ENCODE measurements around the gene SNX8.

SNX8 gene

DNA sequence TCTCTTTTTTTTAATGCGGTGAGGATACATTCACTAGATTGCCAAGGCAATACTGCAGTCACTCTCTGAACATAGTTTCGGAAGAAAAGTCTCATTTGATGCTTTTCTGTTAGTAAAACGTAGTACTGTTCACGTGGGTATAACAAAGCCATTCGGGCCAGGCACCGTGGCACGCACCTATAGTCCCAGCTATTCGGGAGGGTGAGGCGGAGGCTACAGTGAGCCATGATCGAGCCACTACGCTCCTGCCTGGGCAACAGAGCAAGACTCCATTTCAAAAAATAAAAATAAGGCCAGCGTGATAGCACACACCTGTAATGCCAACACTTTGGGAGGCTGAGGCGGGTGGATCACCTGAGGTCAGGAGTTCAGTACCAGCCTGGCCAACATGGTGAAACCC, 24.6 kb downstream of the SNX8 start:
- Histone ChIP-seq H3K4me1 (ENCODE audit: control insufficient read depth, insufficient read depth, low read length, unreplicated experiment) (no peaks in the 10 kb centered on the region), H3K27me3 (ENCODE audit: insufficient read depth, low read length) (no peaks in the 10 kb centered on the region), H3K4me3 (ENCODE audit: low read depth, low read length) (no peak overlapping the region), H3K79me2 (ENCODE audit: control insufficient read depth, insufficient read depth, low read length, unreplicated experiment) (peaks cover 5% of the 10 kb centered on the region), H3K36me3 (ENCODE audit: insufficient read depth, low read length) (no peaks in the 10 kb centered on the region), H3K27ac (ENCODE audit: low read depth, low read length) (no peak overlapping the region), H2AFZ (ENCODE audit: low read length, unreplicated experiment) (no peak overlapping the region)

DNA sequence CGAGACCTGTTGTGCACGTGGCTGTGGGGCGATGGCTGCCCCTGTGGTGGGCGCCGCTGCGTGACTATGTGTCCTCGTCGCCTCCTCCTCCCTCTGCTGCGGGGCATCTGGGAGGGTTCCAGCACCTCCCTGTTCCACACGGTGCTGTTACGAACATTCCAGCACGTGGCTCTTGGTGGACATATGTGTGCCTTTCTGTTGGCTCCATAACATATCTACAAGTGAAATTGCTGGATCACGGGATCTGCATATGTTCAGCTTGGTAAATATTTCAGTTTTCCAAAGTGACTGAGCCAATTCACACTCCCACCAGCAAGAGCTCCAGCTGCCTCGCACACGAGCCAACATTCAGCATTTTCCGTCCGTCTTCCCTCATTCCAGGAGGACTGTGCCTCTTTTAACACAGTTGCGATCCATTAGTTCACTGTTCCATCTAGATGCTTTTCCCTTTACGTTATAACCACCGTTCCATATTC, 25.1 kb downstream of the SNX8 start:
- H3K79me2 ChIP-seq (ENCODE audit: control insufficient read depth, insufficient read depth, low read length, unreplicated experiment): peaks cover 5% of the 10 kb centered on the region
- H3K27me3 ChIP-seq (ENCODE audit: insufficient read depth, low read length): no peaks in the 10 kb centered on the region
- H3K27ac ChIP-seq (ENCODE audit: low read depth, low read length): no peak overlapping the region
- no peak overlapping the region for H2AFZ ChIP-seq (ENCODE audit: low read length, unreplicated experiment)
- H3K4me3 ChIP-seq (ENCODE audit: low read depth, low read length): no peak overlapping the region
- H3K4me1 ChIP-seq (ENCODE audit: control insufficient read depth, insufficient read depth, low read length, unreplicated experiment): no peaks in the 10 kb centered on the region
- H3K36me3 ChIP-seq (ENCODE audit: insufficient read depth, low read length): no peaks in the 10 kb centered on the region

- no peaks in the 10 kb centered on the region for H3K27me3 ChIP-seq (ENCODE audit: insufficient read depth, low read length)
- no peak overlapping the region for H3K4me3 ChIP-seq (ENCODE audit: low read depth, low read length)
- H3K79me2 ChIP-seq (ENCODE audit: control insufficient read depth, insufficient read depth, low read length, unreplicated experiment): peaks cover 5% of the 10 kb centered on the region
- H2AFZ ChIP-seq (ENCODE audit: low read length, unreplicated experiment): no peak overlapping the region
- no peaks in the 10 kb centered on the region for H3K4me1 ChIP-seq (ENCODE audit: control insufficient read depth, insufficient read depth, low read length, unreplicated experiment)
- no peak overlapping the region for H3K27ac ChIP-seq (ENCODE audit: low read depth, low read length)
- H3K36me3 ChIP-seq (ENCODE audit: insufficient read depth, low read length): no peaks in the 10 kb centered on the region
These were observed 25.7 kb downstream of the SNX8 start for GRCh38 chr7:2288503-2288902.

GRCh38 chr7:2287745-2288144, 26.5 kb downstream of the SNX8 start:
- H3K27me3 ChIP-seq (ENCODE audit: insufficient read depth, low read length): no peaks in the 10 kb centered on the region
- H3K27ac ChIP-seq (ENCODE audit: low read depth, low read length): no peak overlapping the region
- peaks cover 5% of the 10 kb centered on the region for H3K79me2 ChIP-seq (ENCODE audit: control insufficient read depth, insufficient read depth, low read length, unreplicated experiment)
- H3K36me3 ChIP-seq (ENCODE audit: insufficient read depth, low read length): no peaks in the 10 kb centered on the region
- H3K4me1 ChIP-seq (ENCODE audit: control insufficient read depth, insufficient read depth, low read length, unreplicated experiment): no peaks in the 10 kb centered on the region
- H2AFZ ChIP-seq (ENCODE audit: low read length, unreplicated experiment): no peak overlapping the region
- no peak overlapping the region for H3K4me3 ChIP-seq (ENCODE audit: low read depth, low read length)

DNA sequence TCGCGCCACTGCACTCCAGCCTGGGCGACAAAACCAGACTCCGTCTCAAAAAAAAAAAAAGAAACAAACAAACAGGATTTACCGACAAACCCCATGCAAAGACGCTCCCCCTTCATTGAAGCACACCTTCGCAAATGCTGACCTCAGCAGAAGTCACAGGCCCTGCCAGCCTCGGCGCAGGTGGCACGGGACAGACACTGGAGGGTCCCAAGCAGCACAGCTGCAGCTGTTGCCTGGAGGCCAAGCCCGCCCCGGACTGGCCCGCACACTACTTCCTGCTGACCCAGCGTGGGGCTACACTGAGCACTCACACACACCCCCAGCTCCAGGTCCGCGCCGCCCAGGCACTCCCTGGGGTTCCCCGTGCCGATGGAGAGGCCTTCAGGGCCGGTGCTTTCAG, 31.2 kb downstream of the SNX8 start:
- Histone ChIP-seq H3K4me3 (ENCODE audit: low read depth, low read length) (no peak overlapping the region), H3K4me1 (ENCODE audit: control insufficient read depth, insufficient read depth, low read length, unreplicated experiment) (no peaks in the 10 kb centered on the region), H3K27ac (ENCODE audit: low read depth, low read length) (no peak overlapping the region), H2AFZ (ENCODE audit: low read length, unreplicated experiment) (no peak overlapping the region), H3K36me3 (ENCODE audit: insufficient read depth, low read length) (no peaks in the 10 kb centered on the region), H3K27me3 (ENCODE audit: insufficient read depth, low read length) (no peaks in the 10 kb centered on the region), H3K79me2 (ENCODE audit: control insufficient read depth, insufficient read depth, low read length, unreplicated experiment) (peaks cover 8% of the 10 kb centered on the region)

- Histone ChIP-seq H3K4me1 (ENCODE audit: control insufficient read depth, insufficient read depth, low read length, unreplicated experiment) (no peaks in the 10 kb centered on the region), H3K27me3 (ENCODE audit: insufficient read depth, low read length) (no peaks in the 10 kb centered on the region), H3K36me3 (ENCODE audit: insufficient read depth, low read length) (no peaks in the 10 kb centered on the region), H3K27ac (ENCODE audit: low read depth, low read length) (no peak overlapping the region), H3K79me2 (ENCODE audit: control insufficient read depth, insufficient read depth, low read length, unreplicated experiment) (peaks cover 8% of the 10 kb centered on the region), H2AFZ (ENCODE audit: low read length, unreplicated experiment) (no peak overlapping the region), H3K4me3 (ENCODE audit: low read depth, low read length) (no peak overlapping the region)
These were observed 32.0 kb downstream of the SNX8 start for GRCh38 chr7:2282185-2282751.

- Histone ChIP-seq H3K4me1 (ENCODE audit: control insufficient read depth, insufficient read depth, low read length, unreplicated experiment) (no peaks in the 10 kb centered on the region), H3K79me2 (ENCODE audit: control insufficient read depth, insufficient read depth, low read length, unreplicated experiment) (peaks cover 8% of the 10 kb centered on the region), H2AFZ (ENCODE audit: low read length, unreplicated experiment) (no peak overlapping the region), H3K36me3 (ENCODE audit: insufficient read depth, low read length) (no peaks in the 10 kb centered on the region), H3K4me3 (ENCODE audit: low read depth, low read length) (no peak overlapping the region), H3K27me3 (ENCODE audit: insufficient read depth, low read length) (no peaks in the 10 kb centered on the region), H3K27ac (ENCODE audit: low read depth, low read length) (no peak overlapping the region)
These were observed 32.7 kb downstream of the SNX8 start for GRCh38 chr7:2281541-2281940.

GRCh38 chr7:2280424-2280823, 33.8 kb downstream of the SNX8 start:
- Histone ChIP-seq H2AFZ (ENCODE audit: low read length, unreplicated experiment) (no peak overlapping the region), H3K27ac (ENCODE audit: low read depth, low read length) (no peak overlapping the region), H3K79me2 (ENCODE audit: control insufficient read depth, insufficient read depth, low read length, unreplicated experiment) (peaks cover 8% of the 10 kb centered on the region), H3K4me3 (ENCODE audit: low read depth, low read length) (no peak overlapping the region), H3K36me3 (ENCODE audit: insufficient read depth, low read length) (no peaks in the 10 kb centered on the region), H3K4me1 (ENCODE audit: control insufficient read depth, insufficient read depth, low read length, unreplicated experiment) (no peaks in the 10 kb centered on the region), H3K27me3 (ENCODE audit: insufficient read depth, low read length) (no peaks in the 10 kb centered on the region)

GRCh38 chr7:2279896-2280295, 34.3 kb downstream of the SNX8 start:
- Histone ChIP-seq H3K27ac (ENCODE audit: low read depth, low read length) (no peak overlapping the region), H3K27me3 (ENCODE audit: insufficient read depth, low read length) (no peaks in the 10 kb centered on the region), H3K79me2 (ENCODE audit: control insufficient read depth, insufficient read depth, low read length, unreplicated experiment) (peaks cover 8% of the 10 kb centered on the region), H2AFZ (ENCODE audit: low read length, unreplicated experiment) (no peak overlapping the region), H3K36me3 (ENCODE audit: insufficient read depth, low read length) (no peaks in the 10 kb centered on the region), H3K4me1 (ENCODE audit: control insufficient read depth, insufficient read depth, low read length, unreplicated experiment) (no peaks in the 10 kb centered on the region), H3K4me3 (ENCODE audit: low read depth, low read length) (no peak overlapping the region)

DNA sequence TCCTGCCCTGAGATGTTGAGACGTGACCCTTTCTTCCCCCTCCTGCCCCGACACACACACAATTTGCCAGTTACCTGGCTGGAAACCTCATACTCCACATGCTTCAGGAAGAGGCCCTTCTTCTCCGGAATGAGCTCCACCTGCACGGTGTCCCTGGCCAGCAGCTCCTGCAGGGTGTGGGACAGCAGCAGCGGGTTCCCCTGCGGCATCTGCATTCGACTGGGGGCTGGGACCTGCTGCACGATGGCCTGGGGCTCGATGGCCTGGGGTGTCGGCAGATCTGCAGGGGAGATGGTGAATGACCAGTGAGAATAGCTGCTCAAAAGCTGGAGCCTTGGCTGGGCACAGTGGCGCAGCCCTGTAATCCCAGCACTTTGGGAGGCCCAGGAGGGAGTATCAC, 36.2 kb downstream of the SNX8 start:
- Histone ChIP-seq H3K36me3 (ENCODE audit: insufficient read depth, low read length) (no peaks in the 10 kb centered on the region), H3K4me1 (ENCODE audit: control insufficient read depth, insufficient read depth, low read length, unreplicated experiment) (no peaks in the 10 kb centered on the region), H3K27ac (ENCODE audit: low read depth, low read length) (no peak overlapping the region), H3K4me3 (ENCODE audit: low read depth, low read length) (no peak overlapping the region), H3K27me3 (ENCODE audit: insufficient read depth, low read length) (no peaks in the 10 kb centered on the region), H2AFZ (ENCODE audit: low read length, unreplicated experiment) (no peak overlapping the region), H3K79me2 (ENCODE audit: control insufficient read depth, insufficient read depth, low read length, unreplicated experiment) (peaks cover 8% of the 10 kb centered on the region)

GRCh38 chr7:2276107-2276506, 38.1 kb downstream of the SNX8 start:
- no peak overlapping the region for H3K4me3 ChIP-seq (ENCODE audit: low read depth, low read length)
- H3K27me3 ChIP-seq (ENCODE audit: insufficient read depth, low read length): no peaks in the 10 kb centered on the region
- H3K27ac ChIP-seq (ENCODE audit: low read depth, low read length): no peak overlapping the region
- H2AFZ ChIP-seq (ENCODE audit: low read length, unreplicated experiment): no peak overlapping the region
- peaks cover 3% of the 10 kb centered on the region for H3K79me2 ChIP-seq (ENCODE audit: control insufficient read depth, insufficient read depth, low read length, unreplicated experiment)
- H3K4me1 ChIP-seq (ENCODE audit: control insufficient read depth, insufficient read depth, low read length, unreplicated experiment): no peaks in the 10 kb centered on the region
- no peaks in the 10 kb centered on the region; the same call in 1 of the 2 replicates for H3K36me3 ChIP-seq (ENCODE audit: insufficient read depth, low read length)
